SK-N-SH (cell line): ENCODE measurements around the gene ZBTB7B. TPM values are rescaled to one million over a fixed set of nuclear protein-coding genes. Genes with fewer than 3 reads are reported as not detected.

ENCODE experiments used
- CTCF ChIA-PET: fragments of 300-600, 350-600 bp; formaldehyde crosslinking; extraction: SDS; loops from one replicate; lab custom pipeline; 2021; lab: Yijun Ruan, JAX
- POLR2A ChIA-PET: fragments of 350-600 bp; sonication (Branson Sonifier 250); formaldehyde crosslinking; extraction: SDS; loops from one replicate; lab custom pipeline; 2020; ENCODE audit warnings: antibody characterized with exemption, inconsistent platforms; lab: Yijun Ruan, JAX
- DNase-seq: peaks from one replicate; pipeline ENCODE4 v3.0.0; 2012
- H2AFZ ChIP-seq: fragments of 200-600 bp; sonication (generic); 2 replicates; pipeline ENCODE4 v1.8.1; 2016; ENCODE audit warnings: antibody characterized with exemption, mild to moderate bottlenecking, low read depth
- H3F3A ChIP-seq: fragments of 200-600 bp; sonication (generic); replicated peaks from 2 replicates; pipeline ENCODE3; 2016; ENCODE audit warnings: antibody characterized with exemption, mild to moderate bottlenecking; ENCODE audit not compliant: insufficient read depth
- H3K27ac ChIP-seq, 2 experiments: fragments of 200-500 bp in 1 of 2; fragments of 200-600 bp in 1 of 2; sonication (Bioruptor generic) in 1 of 2; sonication (generic), shearing (Covaris generic) in 1 of 2; 2 replicates each; pipeline versions ENCODE4 v1.5.1 to v1.6.1; 2014 to 2016; ENCODE audit warnings: low read depth in 2 of 2, inconsistent platforms in 1 of 2, low read length in 1 of 2, mild to moderate bottlenecking in 1 of 2, mixed read lengths in 1 of 2
- H3K27me3 ChIP-seq: fragments of 200-600 bp; sonication (generic), shearing (Covaris generic); 2 replicates; pipeline ENCODE4 v1.6.1; 2016; ENCODE audit warnings: mixed run types; ENCODE audit not compliant: insufficient read depth
- H3K36me3 ChIP-seq, 2 experiments: fragments of 200-500 bp in 1 of 2; fragments of 200-600 bp in 1 of 2; sonication (Bioruptor generic) in 1 of 2; sonication (generic) in 1 of 2; replicated peaks in 1 of 2; 2 replicates each; pipeline versions ENCODE3 to v1.5.1; 2014 to 2016; ENCODE audit warnings: low read length in 1 of 2, mild to moderate bottlenecking in 1 of 2; ENCODE audit not compliant: insufficient read depth in 2 of 2, control insufficient read depth in 1 of 2
- H3K4me1 ChIP-seq, 2 experiments: fragments of 200-500 bp in 1 of 2; fragments of 200-600 bp in 1 of 2; sonication (Bioruptor generic) in 1 of 2; sonication (generic), shearing (Covaris generic) in 1 of 2; 2 replicates each; pipeline versions ENCODE4 v1.5.1 to v1.6.1; 2014 to 2016; ENCODE audit warnings: low read depth in 1 of 2, low read length in 1 of 2, mixed run types in 1 of 2; ENCODE audit not compliant: insufficient read depth in 2 of 2, control insufficient read depth in 1 of 2
- H3K4me2 ChIP-seq: fragments of 200-600 bp; sonication (generic), shearing (Covaris generic); 2 replicates; pipeline ENCODE4 v1.6.1; 2017; ENCODE audit warnings: mixed run types
- H3K4me3 ChIP-seq, 2 experiments: fragments of 200-500 bp in 1 of 2; fragments of 200-600 bp in 1 of 2; sonication (Bioruptor generic) in 1 of 2; sonication (generic), shearing (Covaris generic) in 1 of 2; 2 replicates each; pipeline versions ENCODE4 v1.5.1 to v1.8.1; 2014 to 2016; ENCODE audit warnings: low read depth in 2 of 2, inconsistent platforms in 1 of 2, low read length in 1 of 2, mild to moderate bottlenecking in 1 of 2, mixed read lengths in 1 of 2, moderate library complexity in 1 of 2
- H3K79me2 ChIP-seq: fragments of 200-600 bp; sonication (generic); 2 replicates; pipeline ENCODE4 v1.8.1; 2017; ENCODE audit warnings: mild to moderate bottlenecking; ENCODE audit not compliant: insufficient read depth
- H3K9ac ChIP-seq: fragments of 200-600 bp; sonication (generic); 2 replicates; pipeline ENCODE4 v1.6.1; 2017; ENCODE audit warnings: mixed run types
- H3K9me2 ChIP-seq: fragments of 200-600 bp; sonication (generic); 2 replicates; pipeline ENCODE4 v1.6.1; 2017; ENCODE audit warnings: mixed run types
- H3K9me3 ChIP-seq: fragments of 200-600 bp; sonication (generic); 2 replicates; pipeline ENCODE4 v1.6.1; 2017; ENCODE audit warnings: mixed run types, mild to moderate bottlenecking, moderate library complexity
- H4K20me1 ChIP-seq: fragments of 200-600 bp; sonication (generic); 2 replicates; pipeline ENCODE4 v1.6.1; 2017; ENCODE audit warnings: mild to moderate bottlenecking, mixed run types; ENCODE audit not compliant: insufficient read depth
- CTCF ChIP-seq: fragments of 200-600 bp; sonication (generic); IDR thresholded peaks from 2 replicates; pipeline ENCODE4 v1.6.1; 2017; ENCODE audit warnings: antibody characterized with exemption, mild to moderate bottlenecking, moderate library complexity
- ELF1 ChIP-seq: IDR thresholded peaks from 2 replicates; pipeline ENCODE4 v1.4.0; 2012
- GABPA ChIP-seq: IDR thresholded peaks from 2 replicates; pipeline ENCODE4 v1.4.0; 2012; ENCODE audit warnings: low read depth, mild to moderate bottlenecking
- IRF3 ChIP-seq: fragments of 150-350 bp; IDR thresholded peaks from 2 replicates; pipeline ENCODE4 v1.6.1; 2016; ENCODE audit warnings: mild to moderate bottlenecking, low read depth, low read length
- JUND ChIP-seq: IDR thresholded peaks from 2 replicates; pipeline ENCODE4 v1.4.0; 2012
- MEF2A ChIP-seq: IDR thresholded peaks from 2 replicates; pipeline ENCODE4 v1.4.0; 2012; ENCODE audit warnings: low read depth, borderline replicate concordance
- NFIC ChIP-seq: IDR thresholded peaks from 2 replicates; pipeline ENCODE4 v1.4.0; 2012; ENCODE audit warnings: borderline replicate concordance
- POLR2AphosphoS5 ChIP-seq: IDR thresholded peaks from 2 replicates; pipeline ENCODE4 v1.6.1; 2012; ENCODE audit warnings: low read depth, low read length
- RAD21 ChIP-seq: IDR thresholded peaks from 2 replicates; pipeline ENCODE4 v1.6.1; 2012; ENCODE audit warnings: mild to moderate bottlenecking, low read length
- RCOR1 ChIP-seq: fragments of 150-350 bp; IDR thresholded peaks from 2 replicates; pipeline ENCODE4 v1.6.1; 2017; ENCODE audit warnings: antibody characterized with exemption, low read length
- RFX5 ChIP-seq: IDR thresholded peaks from 2 replicates; pipeline ENCODE4 v1.6.1; 2012; ENCODE audit warnings: mild to moderate bottlenecking, improper control_type of control experiment, low read length
- RXRA ChIP-seq: IDR thresholded peaks from 2 replicates; pipeline ENCODE4 v1.4.0; 2012; ENCODE audit warnings: low read depth, mild to moderate bottlenecking, borderline replicate concordance
- SMC3 ChIP-seq: IDR thresholded peaks from 2 replicates; pipeline ENCODE4 v1.6.1; 2012; ENCODE audit warnings: low read depth, low read length, improper control_type of control experiment
- TAF1 ChIP-seq: IDR thresholded peaks from 2 replicates; pipeline ENCODE4 v1.6.1; 2012; ENCODE audit warnings: low read depth, mild to moderate bottlenecking, low read length, moderate library complexity, borderline replicate concordance
- TCF12 ChIP-seq: IDR thresholded peaks from 2 replicates; pipeline ENCODE4 v1.4.0; 2012
- TEAD4 ChIP-seq: IDR thresholded peaks from 2 replicates; pipeline ENCODE4 v1.4.0; 2012; ENCODE audit warnings: mild to moderate bottlenecking, borderline replicate concordance; ENCODE audit not compliant: insufficient read depth
- WGBS: methylation state at CpG from one replicate; pipeline ENCODE4 v1.1.6; 2017; ENCODE audit warnings: low lambda C conversion rate; 5-methylcytosine and 5-hydroxymethylcytosine counted together
- polyA plus RNA-seq, 3 experiments: library from polyadenylated mRNA; depleted of rRNA; stranded (reverse); fragments of >200 nt; gene quantifications; 2 replicates each; pipeline ENCODE4 v1.2.3, GENCODE V29; 2012
- TF ChIP-seq, protein P1 (sequence below): IDR thresholded peaks from 2 replicates; pipeline ENCODE4 v1.6.1; 2012; ENCODE audit warnings: mild to moderate bottlenecking, low read depth, low read length, moderate library complexity
- TF ChIP-seq, protein P2 (sequence below): IDR thresholded peaks from 2 replicates; pipeline ENCODE4 v1.4.0; 2012; ENCODE audit warnings: low read depth, borderline replicate concordance
- TF ChIP-seq, protein P3 (sequence below): IDR thresholded peaks from 2 replicates; pipeline ENCODE4; 2012

Gene ZBTB7B
- polyA plus RNA-seq, 1 of the 3 experiments (the other 2 are of a cell fraction) = 15.7 TPM

GRCh38 chr1:155043301-155043702 lies 40.7 kb downstream of the ZBTB7B start:
- no peak overlapping the region for H3K9ac ChIP-seq
- no peak for DNase-seq
- no peak overlapping the region for H3K4me2 ChIP-seq
- no peaks in the 10 kb centered on the region for H3K9me2 ChIP-seq
- H4K20me1 ChIP-seq = no peaks in the 10 kb centered on the region
- H3K36me3 ChIP-seq = no peaks in the 10 kb centered on the region
- H3K27me3 ChIP-seq = no peaks in the 10 kb centered on the region
- ChIA-PET POLR2A (interaction anchor here (1.1 to 1.6 kb wide), 3 partner anchors 15 to 44 kb away, joined by 3 to 5 read pairs (median 4); no protein-coding TSS in a partner anchor), CTCF (interaction anchor here (1.0 to 26.0 kb wide), 11 partner anchors 8 to 124 kb away, joined by 3 to 573 read pairs (median 18); partner anchors contain the start of genes ADAM15, EFNA3 and EFNA4)
- H3F3A ChIP-seq = no peaks in the 10 kb centered on the region
- peaks cover 7 to 15% of the 10 kb centered on the region in 2 experiments; a peak in 1 of 4 replicates for H3K4me1 ChIP-seq
- H3K9me3 ChIP-seq = no peaks in the 10 kb centered on the region
- 86% methylated on average over 11 of the region's 12 CpGs for WGBS
- H3K4me3 ChIP-seq = no peak overlapping the region
- no peak for TF ChIP-seq RFX5
- TF ChIP-seq RCOR1 = no peak
- no peak for TF ChIP-seq ELF1
- no peak for TF ChIP-seq TCF12
- TF ChIP-seq MEF2A = no peak
- no peak for TF ChIP-seq RXRA
- no peak for TF ChIP-seq POLR2AphosphoS5
- TF ChIP-seq, protein P1, sequence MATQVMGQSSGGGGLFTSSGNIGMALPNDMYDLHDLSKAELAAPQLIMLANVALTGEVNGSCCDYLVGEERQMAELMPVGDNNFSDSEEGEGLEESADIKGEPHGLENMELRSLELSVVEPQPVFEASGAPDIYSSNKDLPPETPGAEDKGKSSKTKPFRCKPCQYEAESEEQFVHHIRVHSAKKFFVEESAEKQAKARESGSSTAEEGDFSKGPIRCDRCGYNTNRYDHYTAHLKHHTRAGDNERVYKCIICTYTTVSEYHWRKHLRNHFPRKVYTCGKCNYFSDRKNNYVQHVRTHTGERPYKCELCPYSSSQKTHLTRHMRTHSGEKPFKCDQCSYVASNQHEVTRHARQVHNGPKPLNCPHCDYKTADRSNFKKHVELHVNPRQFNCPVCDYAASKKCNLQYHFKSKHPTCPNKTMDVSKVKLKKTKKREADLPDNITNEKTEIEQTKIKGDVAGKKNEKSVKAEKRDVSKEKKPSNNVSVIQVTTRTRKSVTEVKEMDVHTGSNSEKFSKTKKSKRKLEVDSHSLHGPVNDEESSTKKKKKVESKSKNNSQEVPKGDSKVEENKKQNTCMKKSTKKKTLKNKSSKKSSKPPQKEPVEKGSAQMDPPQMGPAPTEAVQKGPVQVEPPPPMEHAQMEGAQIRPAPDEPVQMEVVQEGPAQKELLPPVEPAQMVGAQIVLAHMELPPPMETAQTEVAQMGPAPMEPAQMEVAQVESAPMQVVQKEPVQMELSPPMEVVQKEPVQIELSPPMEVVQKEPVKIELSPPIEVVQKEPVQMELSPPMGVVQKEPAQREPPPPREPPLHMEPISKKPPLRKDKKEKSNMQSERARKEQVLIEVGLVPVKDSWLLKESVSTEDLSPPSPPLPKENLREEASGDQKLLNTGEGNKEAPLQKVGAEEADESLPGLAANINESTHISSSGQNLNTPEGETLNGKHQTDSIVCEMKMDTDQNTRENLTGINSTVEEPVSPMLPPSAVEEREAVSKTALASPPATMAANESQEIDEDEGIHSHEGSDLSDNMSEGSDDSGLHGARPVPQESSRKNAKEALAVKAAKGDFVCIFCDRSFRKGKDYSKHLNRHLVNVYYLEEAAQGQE = no peak
- no peaks in the 10 kb centered on the region for H3K79me2 ChIP-seq
- H2AFZ ChIP-seq = no peak overlapping the region
- H3K27ac ChIP-seq = no peak overlapping the region

GRCh38 chr1:155043793-155044192 lies 41.2 kb downstream of the ZBTB7B start:
- Histone ChIP-seq H2AFZ (no peak overlapping the region; the same call in 1 of the 2 replicates), H3K4me2 (no peak overlapping the region), H3K9me3 (no peaks in the 10 kb centered on the region), H3K79me2 (no peaks in the 10 kb centered on the region), H3K4me1 (peaks cover 7 to 15% of the 10 kb centered on the region in 2 experiments; a peak in 1 of 4 replicates), H3K27ac (no peak overlapping the region), H3K9me2 (no peaks in the 10 kb centered on the region), H3K36me3 (no peaks in the 10 kb centered on the region), H3K4me3 (no peak overlapping the region), H3F3A (no peaks in the 10 kb centered on the region), H4K20me1 (no peaks in the 10 kb centered on the region), H3K27me3 (no peaks in the 10 kb centered on the region), H3K9ac (no peak overlapping the region)
- CTCF ChIA-PET = interaction anchor here (1.0 to 26.0 kb wide), 12 partner anchors 11 to 124 kb away, joined by 3 to 573 read pairs (median 14); partner anchors contain the start of genes DCST1, DCST2, EFNA3 and EFNA4
- TF ChIP-seq NFIC (no peak), JUND (no peak), TCF12 (no peak), ELF1 (no peak), POLR2AphosphoS5 (no peak), IRF3 (no peak), TAF1 (no peak), TEAD4 (no peak), CTCF (no peak), SMC3 (no peak), RAD21 (no peak), GABPA (no peak), RXRA (no peak)
- TF ChIP-seq, protein P2, sequence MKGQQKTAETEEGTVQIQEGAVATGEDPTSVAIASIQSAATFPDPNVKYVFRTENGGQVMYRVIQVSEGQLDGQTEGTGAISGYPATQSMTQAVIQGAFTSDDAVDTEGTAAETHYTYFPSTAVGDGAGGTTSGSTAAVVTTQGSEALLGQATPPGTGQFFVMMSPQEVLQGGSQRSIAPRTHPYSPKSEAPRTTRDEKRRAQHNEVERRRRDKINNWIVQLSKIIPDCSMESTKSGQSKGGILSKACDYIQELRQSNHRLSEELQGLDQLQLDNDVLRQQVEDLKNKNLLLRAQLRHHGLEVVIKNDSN = no peak
- TF ChIP-seq, protein P3, sequence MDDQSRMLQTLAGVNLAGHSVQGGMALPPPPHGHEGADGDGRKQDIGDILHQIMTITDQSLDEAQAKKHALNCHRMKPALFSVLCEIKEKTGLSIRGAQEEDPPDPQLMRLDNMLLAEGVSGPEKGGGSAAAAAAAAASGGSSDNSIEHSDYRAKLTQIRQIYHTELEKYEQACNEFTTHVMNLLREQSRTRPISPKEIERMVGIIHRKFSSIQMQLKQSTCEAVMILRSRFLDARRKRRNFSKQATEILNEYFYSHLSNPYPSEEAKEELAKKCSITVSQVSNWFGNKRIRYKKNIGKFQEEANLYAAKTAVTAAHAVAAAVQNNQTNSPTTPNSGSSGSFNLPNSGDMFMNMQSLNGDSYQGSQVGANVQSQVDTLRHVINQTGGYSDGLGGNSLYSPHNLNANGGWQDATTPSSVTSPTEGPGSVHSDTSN = no peak
- WGBS = 90% methylated on average over 3 of the region's 3 CpGs
- no peak for DNase-seq
- POLR2A ChIA-PET = interaction anchor here (0.7 to 1.6 kb wide), 6 partner anchors 9 to 83 kb away, joined by 3 to 8 read pairs (median 4); no protein-coding TSS in a partner anchor
